Stimulated activated CD8-positive, alpha-beta memory T cell treated with anti-CD3 and anti-CD28 coated beads, Interleukin-12 subunit alpha, Interleukin-12 subunit beta, amount 100 ng/mL, for 1 hour (primary cell): Measurements from ENCODE around the gene PURA.

Experiments used
- DNase-seq: peaks from one replicate; pipeline ENCODE4 v3.0.0-alpha.2; 2020; ENCODE audit warnings: low read depth

The PURA gene

GRCh38 chr5:140159014-140159927 is 45.4 kb downstream of the PURA start:
- DNase-seq = no peak

GRCh38 chr5:140162275-140162674 is 48.4 kb downstream of the PURA start:
- no peak for DNase-seq

GRCh38 chr5:140162781-140163180 is 48.9 kb downstream of the PURA start:
- no peak for DNase-seq

- no peak for DNase-seq
Measured at GRCh38 chr5:140165101-140165922, 51.4 kb downstream of the PURA start.

GRCh38 chr5:140165923-140166270 is 52.0 kb downstream of the PURA start:
- DNase-seq = no peak

GRCh38 chr5:140166911-140167310 is 53.0 kb downstream of the PURA start:
- no peak for DNase-seq

- no peak for DNase-seq
Measured at GRCh38 chr5:140168371-140168770, 54.5 kb downstream of the PURA start.

- DNase-seq = no peak
Measured at GRCh38 chr5:140169410-140169809, 55.5 kb downstream of the PURA start.

GRCh38 chr5:140172483-140172882 is 58.6 kb downstream of the PURA start:
- no peak for DNase-seq

GRCh38 chr5:140174014-140174413 is 60.1 kb downstream of the PURA start:
- no peak for DNase-seq

GRCh38 chr5:140174465-140175366 is 60.8 kb downstream of the PURA start, which contains the start of gene CYSTM1:
CYSTM1 (plus strand) TSS chr5:140175188; CDS start chr5:140194466, 19,278 bp downstream.
- DNase-seq = peak; percentile 93
